C4-2B (cell line): ENCODE data around the gene SAMD4B.

Experiments
- CTCF ChIP-seq: fragments of 450-650 bp; conservative IDR thresholded peaks from 2 replicates; pipeline ENCODE4 v1.5.1; 2017; ENCODE audit warnings: mild to moderate bottlenecking
- ZFX ChIP-seq: fragments of 450-650 bp; IDR thresholded peaks from 2 replicates; pipeline ENCODE4 v1.6.1; 2017

- TF ChIP-seq CTCF (no peak), ZFX (no peak)
These were observed 21.8 kb downstream of the SAMD4B start for GRCh38 chr19:39363901-39364457.
